Measurements from ENCODE around the gene GCN1. TPM values are rescaled to one million over a fixed set of nuclear protein-coding genes. Genes with fewer than 3 reads are reported as not detected.

GCN1 gene
- total RNA-seq, 2 experiments from 2014 or later: 217 to 343 TPM

DNA sequence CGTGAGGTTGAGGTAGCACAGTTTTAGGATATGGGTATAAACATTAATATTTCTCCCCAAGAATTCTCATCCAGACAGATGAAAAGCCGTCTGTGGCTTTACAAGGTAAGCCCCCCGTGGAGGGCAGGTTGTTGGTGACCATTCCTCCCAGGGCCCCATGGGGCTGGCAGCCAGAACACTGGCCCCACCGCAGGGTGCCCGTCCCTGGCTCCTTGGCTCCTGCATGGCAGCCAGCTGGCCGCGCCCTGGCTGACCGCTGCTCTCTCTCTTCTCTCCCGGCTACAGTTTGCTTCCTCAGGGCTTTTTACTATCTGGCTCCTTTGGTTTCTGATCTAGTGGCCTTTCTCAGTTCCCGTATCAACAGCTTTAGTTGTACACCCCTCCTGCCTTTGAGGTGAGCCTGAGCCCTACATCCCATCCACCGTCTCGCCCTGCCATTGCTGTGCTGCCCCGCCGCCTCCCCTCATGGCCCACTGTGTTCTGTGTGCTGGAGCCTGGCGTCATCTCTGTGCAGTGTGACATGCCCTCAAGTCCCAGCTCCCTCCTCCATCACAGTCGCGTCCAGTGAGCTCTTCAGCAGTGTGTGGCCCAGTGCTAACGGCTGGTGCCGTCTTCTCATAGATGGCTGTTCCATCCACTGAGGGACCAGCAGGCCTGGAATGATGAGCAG lies 103.8 kb downstream of the GCN1 start:
- no peak overlapping the region for H3K4me2 ChIP-seq (ENCODE audit: low read length)
- POLR2A ChIA-PET: no interaction called here
- CTCF ChIA-PET (ENCODE audit: unreplicated experiment): interaction anchor here (1.2 kb wide), 1 partner anchor 9 kb away, joined by 3 read pairs; no protein-coding TSS in a partner anchor

GRCh38 chr12:120090206-120090605 lies 104.3 kb downstream of the GCN1 start:
- H3K9me2 ChIP-seq (ENCODE audit: insufficient read depth, low read length): no peaks in the 10 kb centered on the region
- ChIA-PET CTCF (ENCODE audit: unreplicated experiment) (interaction anchor here (1.2 kb wide), 1 partner anchor 9 kb away, joined by 3 read pairs; no protein-coding TSS in a partner anchor), POLR2A (no interaction called here)
- no peaks in the 10 kb centered on the region for H3K79me2 ChIP-seq (ENCODE audit: insufficient read depth, low read depth, low read length)
- H3K27ac ChIP-seq (ENCODE audit: low read depth, low read length, poor library complexity, severe bottlenecking): no peak overlapping the region
- no peak overlapping the region for H3K4me3 ChIP-seq (ENCODE audit: low read depth, low read length, poor library complexity, severe bottlenecking)
- H4K20me1 ChIP-seq (ENCODE audit: insufficient read depth, low read length): no peaks in the 10 kb centered on the region
- intact Hi-C loops (cut with micrococcal nuclease; ENCODE audit: unreplicated experiment): no loop called here
- peaks cover 23% of the 10 kb centered on the region for H3K4me1 ChIP-seq (ENCODE audit: insufficient read depth, low read length, poor library complexity, severe bottlenecking)
- peaks cover 42% of the 10 kb centered on the region for H3K36me3 ChIP-seq (ENCODE audit: insufficient read depth, low read length)
- DNase-seq (ENCODE audit: low spot score): no peak
- TF ChIP-seq EZH2phosphoT487 (IDR thresholded peaks at IDR 0.05; ENCODE audit: borderline replicate concordance, low read depth, low read length) (no peak), CTCF (conservative IDR thresholded peaks at IDR 0.05; ENCODE audit: low read length) (no peak)
- BruUV-seq (replicated peaks): no TSS peak
- no peak overlapping the region for H3K4me2 ChIP-seq (ENCODE audit: low read length)
- H3K9me3 ChIP-seq (ENCODE audit: low read length): no peaks in the 10 kb centered on the region
- no peak overlapping the region for H2AFZ ChIP-seq (ENCODE audit: low read length)

More for the DNA sequence above, 103.8 kb downstream of the GCN1 start:
- TF ChIP-seq CTCF (conservative IDR thresholded peaks at IDR 0.05; ENCODE audit: low read length) (no peak), EZH2phosphoT487 (IDR thresholded peaks at IDR 0.05; ENCODE audit: borderline replicate concordance, low read depth, low read length) (no peak)
- intact Hi-C loops (cut with micrococcal nuclease; ENCODE audit: unreplicated experiment): no loop called here
- Histone ChIP-seq H3K4me3 (ENCODE audit: low read depth, low read length, poor library complexity, severe bottlenecking) (no peak overlapping the region), H3K27ac (ENCODE audit: low read depth, low read length, poor library complexity, severe bottlenecking) (no peak overlapping the region), H2AFZ (ENCODE audit: low read length) (no peak overlapping the region), H4K20me1 (ENCODE audit: insufficient read depth, low read length) (no peaks in the 10 kb centered on the region), H3K9me3 (ENCODE audit: low read length) (no peaks in the 10 kb centered on the region), H3K9me2 (ENCODE audit: insufficient read depth, low read length) (no peaks in the 10 kb centered on the region), H3K79me2 (ENCODE audit: insufficient read depth, low read depth, low read length) (no peaks in the 10 kb centered on the region), H3K4me1 (ENCODE audit: insufficient read depth, low read length, poor library complexity, severe bottlenecking) (peaks cover 21% of the 10 kb centered on the region), H3K36me3 (ENCODE audit: insufficient read depth, low read length) (peaks cover 46% of the 10 kb centered on the region)
- no TSS peak for BruUV-seq (replicated peaks)
- DNase-seq (ENCODE audit: low spot score): no peak

DNA sequence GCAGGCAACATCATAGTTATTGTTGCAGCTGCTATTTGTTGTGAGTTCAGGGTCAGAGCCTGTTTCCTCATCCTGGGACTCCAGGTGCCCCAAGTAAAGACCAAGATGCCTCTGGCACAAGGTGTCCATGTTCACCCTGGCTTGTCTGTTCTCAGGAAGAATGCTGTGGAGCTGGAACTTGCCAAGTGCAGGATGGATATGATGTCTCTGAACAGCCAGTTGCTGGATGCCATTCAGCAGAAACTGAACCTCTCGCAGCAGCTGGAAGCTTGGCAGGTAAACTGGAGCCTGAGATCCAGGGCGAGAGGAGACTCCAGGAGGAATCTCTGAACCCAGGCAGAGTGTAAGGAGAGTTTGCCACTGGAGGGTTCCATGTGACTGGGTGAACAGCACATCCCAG lies 104.7 kb downstream of the GCN1 start:
- CTCF ChIA-PET (ENCODE audit: unreplicated experiment): interaction anchor here (1.2 kb wide), 1 partner anchor 8 kb away, joined by 3 read pairs; no protein-coding TSS in a partner anchor
- H3K27ac ChIP-seq (ENCODE audit: low read depth, low read length, poor library complexity, severe bottlenecking): no peak overlapping the region
- no peaks in the 10 kb centered on the region for H3K79me2 ChIP-seq (ENCODE audit: insufficient read depth, low read depth, low read length)
- DNase-seq (ENCODE audit: low spot score): no peak
- peaks cover 23% of the 10 kb centered on the region for H3K4me1 ChIP-seq (ENCODE audit: insufficient read depth, low read length, poor library complexity, severe bottlenecking)
- no peaks in the 10 kb centered on the region for H3K9me2 ChIP-seq (ENCODE audit: insufficient read depth, low read length)
- TF ChIP-seq CTCF (conservative IDR thresholded peaks at IDR 0.05; ENCODE audit: low read length): no peak
- no peak for TF ChIP-seq EZH2phosphoT487 (IDR thresholded peaks at IDR 0.05; ENCODE audit: borderline replicate concordance, low read depth, low read length)
- no peak overlapping the region for H3K4me2 ChIP-seq (ENCODE audit: low read length)
- H3K4me3 ChIP-seq (ENCODE audit: low read depth, low read length, poor library complexity, severe bottlenecking): no peak overlapping the region
- peaks cover 41% of the 10 kb centered on the region for H3K36me3 ChIP-seq (ENCODE audit: insufficient read depth, low read length)
- no peaks in the 10 kb centered on the region for H4K20me1 ChIP-seq (ENCODE audit: insufficient read depth, low read length)
- no peaks in the 10 kb centered on the region for H3K9me3 ChIP-seq (ENCODE audit: low read length)
- no TSS peak for BruUV-seq (replicated peaks)
- H2AFZ ChIP-seq (ENCODE audit: low read length): no peak overlapping the region
- POLR2A ChIA-PET: interaction anchor here (0.5 kb wide), 1 partner anchor 1634 kb away, joined by 3 read pairs; no protein-coding TSS in a partner anchor
- intact Hi-C loops (cut with micrococcal nuclease; ENCODE audit: unreplicated experiment): loop anchor here (10.0 kb wide), 1 partner anchor 175 kb away; the partner anchor contains the start of gene PXN

Data from OCI-LY7 (cell line).